Liver (tissue), 3 donors: ENCODE measurements around the gene EXOC2.

ENCODE experiments used
- ATF3 ChIP-seq: IDR thresholded peaks from 2 replicates; pipeline ENCODE4 v1.6.1; 2016; ENCODE audit warnings: antibody characterized with exemption
- CTCF ChIP-seq: fragments of 150-350 bp; IDR thresholded peaks from 2 replicates; pipeline ENCODE4 v1.5.1; 2017; ENCODE audit warnings: improper control_type of control experiment, low read depth, low read length; ENCODE audit not compliant: missing input control
- EGR1 ChIP-seq, 2 donors: IDR thresholded peaks; 2 replicates each; pipeline ENCODE4 v1.6.1; 2016 to 2018; ENCODE audit warnings: antibody characterized with exemption in 2 of 2, low read depth in 2 of 2
- FOXA1 ChIP-seq: IDR thresholded peaks from 2 replicates; pipeline ENCODE4 v1.6.1; 2016; ENCODE audit warnings: antibody characterized with exemption
- GABPA ChIP-seq, 2 donors: IDR thresholded peaks in 1 of 2; conservative IDR thresholded peaks in 1 of 2; 2 replicates each; pipeline ENCODE4 v1.6.1; 2016; ENCODE audit warnings: antibody characterized with exemption in 2 of 2, mild to moderate bottlenecking in 1 of 2, moderate library complexity in 1 of 2
- HNF4G ChIP-seq: IDR thresholded peaks from 2 replicates; pipeline ENCODE4 v1.6.1; 2016; ENCODE audit warnings: antibody characterized with exemption
- JUND ChIP-seq, 2 donors: IDR thresholded peaks; 2 replicates each; pipeline ENCODE4 v1.6.1; 2016; ENCODE audit warnings: antibody characterized with exemption in 2 of 2
- MAX ChIP-seq: IDR thresholded peaks from 2 replicates; pipeline ENCODE4 v1.6.1; 2016; ENCODE audit warnings: antibody characterized with exemption
- RAD21 ChIP-seq, 2 donors: IDR thresholded peaks; 2 replicates each; pipeline ENCODE4 v1.6.1; 2016; ENCODE audit warnings: antibody characterized with exemption in 2 of 2, mild to moderate bottlenecking in 2 of 2
- REST ChIP-seq: IDR thresholded peaks from 2 replicates; pipeline ENCODE4 v1.6.1; 2016; ENCODE audit warnings: antibody characterized with exemption, mild to moderate bottlenecking
- TAF1 ChIP-seq: conservative IDR thresholded peaks from 2 replicates; pipeline ENCODE4 v1.6.1; 2016; ENCODE audit warnings: antibody characterized with exemption, mild to moderate bottlenecking
- YY1 ChIP-seq: IDR thresholded peaks from 2 replicates; pipeline ENCODE4 v1.6.1; 2016; ENCODE audit warnings: antibody characterized with exemption, mild to moderate bottlenecking
- ZBTB33 ChIP-seq: IDR thresholded peaks from 2 replicates; pipeline ENCODE4 v1.6.1; 2016; ENCODE audit warnings: antibody characterized with exemption
- donor health status: healthy.
- donor health status: healthy.

GRCh38 chr6:703552-703951, 10.6 kb upstream of the EXOC2 start:
- TF ChIP-seq CTCF (no peak), TAF1 (no peak), ATF3 (no peak), RAD21 (IDR thresholded peaks at IDR 0.05) (no peak), EGR1 (IDR thresholded peaks at IDR 0.05; ENCODE audit: low read depth in 2 of 2) (no peak), FOXA1 (no peak), HNF4G (no peak), YY1 (no peak), GABPA (IDR thresholded peaks at IDR 0.05 in 1 of 2, conservative IDR thresholded peaks at IDR 0.05 in 1 of 2) (no peak), REST (no peak), JUND (IDR thresholded peaks at IDR 0.05) (no peak), MAX (no peak), ZBTB33 (no peak)
